GM12874 (cell line): ENCODE measurements around the gene TAOK2.

ENCODE experiments used
- CTCF ChIP-seq: IDR thresholded peaks from 2 replicates; pipeline ENCODE4 v1.5.1; 2011; ENCODE audit warnings: low read depth, mild to moderate bottlenecking, control low read depth, low read length, moderate library complexity; ENCODE audit not compliant: insufficient read depth

Gene TAOK2

GRCh38 chr16:29982560-29983419, 9.1 kb downstream of the TAOK2 start:
- TF ChIP-seq CTCF: no peak

GRCh38 chr16:29983420-29984136, 9.9 kb downstream of the TAOK2 start:
- TF ChIP-seq CTCF: no peak

- TF ChIP-seq CTCF: no peak
Observed at GRCh38 chr16:29984137-29984763, 10.6 kb downstream of the TAOK2 start.

GRCh38 chr16:29984764-29985147, 11.1 kb downstream of the TAOK2 start:
- no peak for TF ChIP-seq CTCF

DNA sequence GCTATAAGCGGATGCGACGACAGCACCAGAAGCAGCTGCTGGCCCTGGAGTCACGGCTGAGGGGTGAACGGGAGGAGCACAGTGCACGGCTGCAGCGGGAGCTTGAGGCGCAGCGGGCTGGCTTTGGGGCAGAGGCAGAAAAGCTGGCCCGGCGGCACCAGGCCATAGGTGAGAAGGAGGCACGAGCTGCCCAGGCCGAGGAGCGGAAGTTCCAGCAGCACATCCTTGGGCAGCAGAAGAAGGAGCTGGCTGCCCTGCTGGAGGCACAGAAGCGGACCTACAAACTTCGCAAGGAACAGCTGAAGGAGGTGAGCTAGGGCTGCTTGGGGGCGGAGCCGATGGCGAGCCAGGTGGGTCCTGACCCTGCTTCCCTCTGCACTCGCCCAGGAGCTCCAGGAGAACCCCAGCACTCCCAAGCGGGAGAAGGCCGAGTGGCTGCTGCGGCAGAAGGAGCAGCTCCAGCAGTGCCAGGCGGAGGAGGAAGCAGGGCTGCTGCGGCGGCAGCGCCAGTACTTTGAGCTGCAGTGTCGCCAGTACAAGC, 11.7 kb downstream of the TAOK2 start:
- TF ChIP-seq CTCF: no peak

- no peak for TF ChIP-seq CTCF
Observed at GRCh38 chr16:29986231-29986630, 12.6 kb downstream of the TAOK2 start.

DNA sequence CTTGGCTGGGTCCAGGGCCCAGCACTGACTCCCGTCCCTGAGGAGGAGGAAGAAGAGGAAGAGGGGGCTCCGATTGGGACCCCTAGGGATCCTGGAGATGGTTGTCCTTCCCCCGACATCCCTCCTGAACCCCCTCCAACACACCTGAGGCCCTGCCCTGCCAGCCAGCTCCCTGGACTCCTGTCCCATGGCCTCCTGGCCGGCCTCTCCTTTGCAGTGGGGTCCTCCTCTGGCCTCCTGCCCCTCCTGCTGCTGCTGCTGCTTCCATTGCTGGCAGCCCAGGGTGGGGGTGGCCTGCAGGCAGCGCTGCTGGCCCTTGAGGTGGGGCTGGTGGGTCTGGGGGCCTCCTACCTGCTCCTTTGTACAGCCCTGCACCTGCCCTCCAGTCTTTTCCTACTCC, 13.3 kb downstream of the TAOK2 start:
- TF ChIP-seq CTCF: no peak
